Gastrocnemius medialis (tissue), 4 donors: ENCODE data around the gene ZNF598.

ENCODE experiments used
- POLR2A ChIP-seq, 2 donors: fragments of 450-650 bp; IDR thresholded peaks; one replicate each; pipeline ENCODE4 v1.6.1; 2017; ENCODE audit warnings: antibody characterized with exemption in 2 of 2, mild to moderate bottlenecking in 2 of 2, moderate library complexity in 2 of 2
- TF ChIP-seq, protein P1 (sequence below), 5 experiments: fragments of 450-650 bp in 3 of 5; fragments of 200-600 bp in 2 of 5; sonication (generic) in 2 of 5; IDR thresholded peaks in 4 of 5; conservative IDR thresholded peaks in 1 of 5; 1 replicate in 4 of 5; 2 replicates in 1 of 5; pipeline ENCODE4 v1.5.1; 2016 to 2019; ENCODE audit warnings: antibody characterized with exemption in 5 of 5, mild to moderate bottlenecking in 3 of 5, moderate library complexity in 3 of 5

DNA sequence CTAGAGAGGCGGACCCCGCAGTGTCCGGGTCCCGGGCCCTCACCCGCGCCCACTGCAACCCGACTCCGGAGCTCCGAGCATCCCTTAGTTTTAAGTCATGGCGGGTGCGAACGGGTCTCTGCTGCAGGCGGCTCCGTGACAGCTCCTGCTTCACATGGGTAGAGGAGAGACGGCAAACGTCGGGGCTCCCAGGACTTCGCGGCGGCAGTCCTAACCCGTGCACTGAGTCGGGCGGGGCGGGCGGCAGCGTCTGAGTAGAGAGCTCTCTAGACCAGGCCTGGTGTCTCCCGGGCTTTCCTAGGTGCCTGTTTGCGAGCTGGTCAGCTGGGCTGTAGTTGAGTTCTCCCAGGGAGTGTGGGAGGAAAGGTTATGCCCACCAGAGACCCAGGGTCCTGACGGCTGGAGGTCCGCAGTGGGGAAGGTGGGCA lies 38.5 kb upstream of the ZNF598 start:
- TF ChIP-seq POLR2A (IDR thresholded peaks at IDR 0.05) = no peak
- TF ChIP-seq, protein P1, sequence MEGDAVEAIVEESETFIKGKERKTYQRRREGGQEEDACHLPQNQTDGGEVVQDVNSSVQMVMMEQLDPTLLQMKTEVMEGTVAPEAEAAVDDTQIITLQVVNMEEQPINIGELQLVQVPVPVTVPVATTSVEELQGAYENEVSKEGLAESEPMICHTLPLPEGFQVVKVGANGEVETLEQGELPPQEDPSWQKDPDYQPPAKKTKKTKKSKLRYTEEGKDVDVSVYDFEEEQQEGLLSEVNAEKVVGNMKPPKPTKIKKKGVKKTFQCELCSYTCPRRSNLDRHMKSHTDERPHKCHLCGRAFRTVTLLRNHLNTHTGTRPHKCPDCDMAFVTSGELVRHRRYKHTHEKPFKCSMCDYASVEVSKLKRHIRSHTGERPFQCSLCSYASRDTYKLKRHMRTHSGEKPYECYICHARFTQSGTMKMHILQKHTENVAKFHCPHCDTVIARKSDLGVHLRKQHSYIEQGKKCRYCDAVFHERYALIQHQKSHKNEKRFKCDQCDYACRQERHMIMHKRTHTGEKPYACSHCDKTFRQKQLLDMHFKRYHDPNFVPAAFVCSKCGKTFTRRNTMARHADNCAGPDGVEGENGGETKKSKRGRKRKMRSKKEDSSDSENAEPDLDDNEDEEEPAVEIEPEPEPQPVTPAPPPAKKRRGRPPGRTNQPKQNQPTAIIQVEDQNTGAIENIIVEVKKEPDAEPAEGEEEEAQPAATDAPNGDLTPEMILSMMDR (IDR thresholded peaks at IDR 0.05 in 4 of 5, conservative IDR thresholded peaks at IDR 0.05 in 1 of 5) = no peak
